Prostate gland (tissue), 2 donors: Measurements from ENCODE around the gene TPGS1.

ENCODE experiments used
- POLR2A ChIP-seq: fragments of 450-650 bp; IDR thresholded peaks from one replicate; pipeline ENCODE4 v1.6.1; 2016; ENCODE audit warnings: antibody characterized with exemption, mild to moderate bottlenecking
- POLR2AphosphoS5 ChIP-seq: sonication (generic); formaldehyde crosslinking; IDR thresholded peaks from one replicate; pipeline ENCODE4 v1.6.1; 2017; ENCODE audit warnings: antibody characterized with exemption
- TF ChIP-seq, protein P1 (sequence below), 4 experiments: fragments of 200-600 bp in 2 of 4; fragments of 450-650 bp in 2 of 4; sonication (generic) in 2 of 4; IDR thresholded peaks; 1 replicate in 3 of 4; 2 replicates in 1 of 4; pipeline ENCODE4 v1.5.1; 2016 to 2019; ENCODE audit warnings: antibody characterized with exemption in 4 of 4, mild to moderate bottlenecking in 2 of 4, moderate library complexity in 2 of 4

DNA sequence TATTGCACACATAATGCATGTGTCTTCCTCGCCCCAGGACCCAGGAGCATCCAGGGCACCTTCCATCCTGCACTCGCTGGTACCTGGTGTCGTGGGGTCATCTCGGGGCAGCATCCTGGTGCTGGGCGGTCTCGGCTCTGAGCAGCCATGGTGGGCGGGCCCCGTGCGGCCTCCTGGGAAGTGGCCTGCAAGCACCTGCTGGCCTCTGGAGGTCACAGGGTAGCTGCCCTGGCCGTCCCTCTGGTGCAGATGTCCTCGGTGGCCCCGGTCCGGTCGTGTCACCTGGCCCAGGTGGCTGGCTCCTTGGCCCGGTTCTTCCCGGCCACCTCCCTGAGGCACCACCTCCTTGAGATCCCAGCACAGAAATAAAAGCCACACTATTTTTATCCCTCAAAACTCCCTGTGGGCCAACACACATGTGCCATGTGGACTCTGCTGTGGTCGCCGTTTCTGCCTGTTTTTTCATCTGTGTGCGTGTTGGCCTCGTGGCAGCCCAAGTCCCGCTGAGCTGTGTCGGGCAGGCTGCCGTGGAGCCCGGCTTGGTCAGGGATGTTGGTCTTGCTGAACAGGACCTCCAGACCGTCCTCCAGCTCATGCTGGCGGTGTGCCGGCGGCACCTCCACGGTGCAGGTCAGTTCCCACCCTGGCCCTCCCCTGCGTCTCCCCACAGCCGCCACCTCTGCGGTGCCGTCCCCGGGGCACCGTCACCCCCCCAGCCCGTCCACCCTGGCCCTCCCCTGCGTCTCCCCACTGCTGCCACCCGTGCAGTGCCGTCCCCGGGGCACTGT lies 31.5 kb downstream of the TPGS1 start:
- TF ChIP-seq, protein P1, sequence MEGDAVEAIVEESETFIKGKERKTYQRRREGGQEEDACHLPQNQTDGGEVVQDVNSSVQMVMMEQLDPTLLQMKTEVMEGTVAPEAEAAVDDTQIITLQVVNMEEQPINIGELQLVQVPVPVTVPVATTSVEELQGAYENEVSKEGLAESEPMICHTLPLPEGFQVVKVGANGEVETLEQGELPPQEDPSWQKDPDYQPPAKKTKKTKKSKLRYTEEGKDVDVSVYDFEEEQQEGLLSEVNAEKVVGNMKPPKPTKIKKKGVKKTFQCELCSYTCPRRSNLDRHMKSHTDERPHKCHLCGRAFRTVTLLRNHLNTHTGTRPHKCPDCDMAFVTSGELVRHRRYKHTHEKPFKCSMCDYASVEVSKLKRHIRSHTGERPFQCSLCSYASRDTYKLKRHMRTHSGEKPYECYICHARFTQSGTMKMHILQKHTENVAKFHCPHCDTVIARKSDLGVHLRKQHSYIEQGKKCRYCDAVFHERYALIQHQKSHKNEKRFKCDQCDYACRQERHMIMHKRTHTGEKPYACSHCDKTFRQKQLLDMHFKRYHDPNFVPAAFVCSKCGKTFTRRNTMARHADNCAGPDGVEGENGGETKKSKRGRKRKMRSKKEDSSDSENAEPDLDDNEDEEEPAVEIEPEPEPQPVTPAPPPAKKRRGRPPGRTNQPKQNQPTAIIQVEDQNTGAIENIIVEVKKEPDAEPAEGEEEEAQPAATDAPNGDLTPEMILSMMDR (IDR thresholded peaks at IDR 0.05), result no peak
- TF ChIP-seq POLR2AphosphoS5 (no peak), POLR2A (no peak)
